ENCODE measurements around the gene TPK1.
"Not testable (repeated sequence)": the region's sequence is repeated elsewhere in the genome, so short reads cannot be mapped to it uniquely, and the experiment has no call there.

The TPK1 gene

GRCh38 chr7:144729226-144729625, 106.6 kb downstream of the TPK1 start:
- no peak for TF ChIP-seq CTCF (IDR thresholded peaks at IDR 0.05; ENCODE audit: insufficient read depth, low read length, poor library complexity, severe bottlenecking)
- no peak for DNase-seq (ENCODE audit: extremely low read depth, insufficient read length)
- Histone ChIP-seq H3K36me3 (ENCODE audit: control insufficient read depth, insufficient read depth, low read length) (no peaks in the 10 kb centered on the region), H3K27me3 (replicated peaks; ENCODE audit: control insufficient read depth, insufficient read depth, low read length) (no peaks in the 10 kb centered on the region), H3K4me3 (replicated peaks; ENCODE audit: low read depth, low read length) (no peak overlapping the region)

- TF ChIP-seq CTCF (IDR thresholded peaks at IDR 0.05; ENCODE audit: insufficient read depth, low read length, poor library complexity, severe bottlenecking): no peak
- no peak overlapping the region for H3K4me3 ChIP-seq (replicated peaks; ENCODE audit: low read depth, low read length)
- no peaks in the 10 kb centered on the region for H3K36me3 ChIP-seq (ENCODE audit: control insufficient read depth, insufficient read depth, low read length)
- no peaks in the 10 kb centered on the region for H3K27me3 ChIP-seq (replicated peaks; ENCODE audit: control insufficient read depth, insufficient read depth, low read length)
- no peak for DNase-seq (ENCODE audit: extremely low read depth, insufficient read length)
These were observed 107.3 kb downstream of the TPK1 start for GRCh38 chr7:144728551-144728950.

DNA sequence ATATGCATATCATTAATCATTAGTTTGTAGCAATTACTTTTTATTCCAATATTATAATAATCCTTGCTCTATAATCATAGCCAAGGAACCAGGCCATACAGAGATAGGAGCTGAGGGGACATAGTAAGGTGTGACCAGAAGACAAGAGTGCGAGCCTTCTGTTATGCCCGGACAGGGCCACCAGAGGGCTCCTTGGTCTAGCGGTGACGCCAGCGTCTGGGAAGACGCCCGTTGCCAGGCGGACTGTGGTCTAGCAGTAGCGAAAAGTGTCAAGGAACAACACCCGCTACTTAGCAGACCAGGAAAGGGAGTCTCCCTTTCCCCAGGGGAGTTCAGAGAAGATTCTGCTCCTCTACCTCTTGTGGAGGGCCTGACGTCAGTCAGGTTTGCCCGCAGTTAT, 109.0 kb downstream of the TPK1 start:
- not testable (repeated sequence) for DNase-seq (ENCODE audit: extremely low read depth, insufficient read length); H3K4me3 ChIP-seq (replicated peaks; ENCODE audit: low read depth, low read length); H3K36me3 ChIP-seq (ENCODE audit: control insufficient read depth, insufficient read depth, low read length); H3K27me3 ChIP-seq (replicated peaks; ENCODE audit: control insufficient read depth, insufficient read depth, low read length)

DNA sequence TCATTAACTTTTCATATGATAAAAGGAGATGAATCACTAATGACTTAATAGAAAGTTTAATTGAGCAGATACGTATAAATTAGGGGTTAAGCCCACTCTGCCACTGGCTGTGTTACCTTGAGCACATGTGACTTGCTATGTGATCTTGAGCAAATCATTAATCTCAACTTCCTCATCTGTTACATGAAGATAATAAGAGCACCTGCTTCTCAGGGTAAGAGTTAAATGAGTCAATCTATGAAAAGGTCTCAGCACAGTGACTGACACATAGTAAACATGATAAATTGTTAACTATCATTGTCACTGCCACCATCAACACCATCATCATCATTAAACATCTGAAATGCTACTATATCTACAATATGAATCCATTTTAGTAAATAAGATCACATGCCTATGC, 110.8 kb downstream of the TPK1 start:
- DNase-seq (ENCODE audit: extremely low read depth, insufficient read length): no peak
- Histone ChIP-seq H3K27me3 (replicated peaks; ENCODE audit: control insufficient read depth, insufficient read depth, low read length) (no peaks in the 10 kb centered on the region), H3K4me3 (replicated peaks; ENCODE audit: low read depth, low read length) (no peak overlapping the region), H3K36me3 (ENCODE audit: control insufficient read depth, insufficient read depth, low read length) (no peaks in the 10 kb centered on the region)
- no peak for TF ChIP-seq CTCF (IDR thresholded peaks at IDR 0.05; ENCODE audit: insufficient read depth, low read length, poor library complexity, severe bottlenecking)

GRCh38 chr7:144723301-144723700, 112.6 kb downstream of the TPK1 start:
- H3K36me3 ChIP-seq (ENCODE audit: control insufficient read depth, insufficient read depth, low read length): no peaks in the 10 kb centered on the region
- TF ChIP-seq CTCF (IDR thresholded peaks at IDR 0.05; ENCODE audit: insufficient read depth, low read length, poor library complexity, severe bottlenecking): no peak
- no peaks in the 10 kb centered on the region for H3K27me3 ChIP-seq (replicated peaks; ENCODE audit: control insufficient read depth, insufficient read depth, low read length)
- no peak for DNase-seq (ENCODE audit: extremely low read depth, insufficient read length)
- H3K4me3 ChIP-seq (replicated peaks; ENCODE audit: low read depth, low read length): no peak overlapping the region

- Histone ChIP-seq H3K4me3 (replicated peaks; ENCODE audit: low read depth, low read length) (no peak overlapping the region), H3K27me3 (replicated peaks; ENCODE audit: control insufficient read depth, insufficient read depth, low read length) (no peaks in the 10 kb centered on the region), H3K36me3 (ENCODE audit: control insufficient read depth, insufficient read depth, low read length) (no peaks in the 10 kb centered on the region)
- no peak for DNase-seq (ENCODE audit: extremely low read depth, insufficient read length)
- TF ChIP-seq CTCF (IDR thresholded peaks at IDR 0.05; ENCODE audit: insufficient read depth, low read length, poor library complexity, severe bottlenecking): no peak
These were observed 115.1 kb downstream of the TPK1 start for GRCh38 chr7:144720710-144721109.
